Panc1 (cell line): Measurements from ENCODE around the gene CTNNAL1.

Experiments
- POLR2AphosphoS5 ChIP-seq: IDR thresholded peaks from 2 replicates; pipeline ENCODE4 v1.6.1; 2012; ENCODE audit warnings: mild to moderate bottlenecking, low read depth, low read length, moderate library complexity
- SIN3A ChIP-seq: IDR thresholded peaks from 2 replicates; pipeline ENCODE4 v1.6.1; 2012; ENCODE audit warnings: low read depth, mild to moderate bottlenecking, low read length, moderate library complexity, borderline replicate concordance; ENCODE audit not compliant: insufficient read depth
- TCF7L2 ChIP-seq: IDR thresholded peaks from 2 replicates; pipeline ENCODE4 v1.6.1; 2011; ENCODE audit warnings: mild to moderate bottlenecking, low read depth, low read length, inconsistent platforms
- TF ChIP-seq, protein P1 (sequence below): fragments of 450-650 bp; IDR thresholded peaks from 2 replicates; pipeline ENCODE4 v1.5.1; 2017; ENCODE audit warnings: mild to moderate bottlenecking
- TF ChIP-seq, protein P2 (sequence below), 2 experiments: IDR thresholded peaks; 2 replicates each; pipeline ENCODE4 v1.6.1; 2011 to 2012; ENCODE audit warnings: low read depth in 2 of 2, control low read depth in 1 of 2, low read length in 1 of 2, mild to moderate bottlenecking in 1 of 2, moderate library complexity in 1 of 2; ENCODE audit not compliant: insufficient read depth in 1 of 2

DNA sequence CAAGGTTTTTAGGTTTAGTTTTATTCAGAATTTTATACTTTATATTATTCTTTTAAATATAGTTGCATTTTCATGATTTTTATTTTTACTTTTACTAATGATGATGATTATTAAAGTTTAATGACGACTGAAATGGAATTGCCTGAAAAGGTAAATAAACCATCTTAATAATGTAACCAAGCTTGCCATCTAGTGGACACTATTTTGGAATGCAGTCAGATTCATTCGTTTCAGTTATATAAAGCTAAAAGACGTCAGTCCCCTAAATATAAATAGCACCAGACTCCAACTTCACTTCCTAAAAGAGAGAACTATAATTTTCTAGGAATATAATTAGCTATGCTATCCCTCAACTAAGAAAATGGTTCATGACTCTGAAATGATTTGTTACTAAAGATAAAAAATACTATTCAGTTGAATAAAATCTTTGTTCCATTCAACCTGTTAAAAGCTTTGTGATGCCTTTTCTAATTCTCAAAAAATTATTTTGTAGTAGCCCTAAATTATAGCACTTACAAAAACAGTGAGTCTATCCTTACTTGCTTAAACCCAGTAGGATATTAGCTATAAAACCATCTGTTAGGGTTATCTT lies 59.2 kb downstream of the CTNNAL1 start:
- TF ChIP-seq, protein P1, sequence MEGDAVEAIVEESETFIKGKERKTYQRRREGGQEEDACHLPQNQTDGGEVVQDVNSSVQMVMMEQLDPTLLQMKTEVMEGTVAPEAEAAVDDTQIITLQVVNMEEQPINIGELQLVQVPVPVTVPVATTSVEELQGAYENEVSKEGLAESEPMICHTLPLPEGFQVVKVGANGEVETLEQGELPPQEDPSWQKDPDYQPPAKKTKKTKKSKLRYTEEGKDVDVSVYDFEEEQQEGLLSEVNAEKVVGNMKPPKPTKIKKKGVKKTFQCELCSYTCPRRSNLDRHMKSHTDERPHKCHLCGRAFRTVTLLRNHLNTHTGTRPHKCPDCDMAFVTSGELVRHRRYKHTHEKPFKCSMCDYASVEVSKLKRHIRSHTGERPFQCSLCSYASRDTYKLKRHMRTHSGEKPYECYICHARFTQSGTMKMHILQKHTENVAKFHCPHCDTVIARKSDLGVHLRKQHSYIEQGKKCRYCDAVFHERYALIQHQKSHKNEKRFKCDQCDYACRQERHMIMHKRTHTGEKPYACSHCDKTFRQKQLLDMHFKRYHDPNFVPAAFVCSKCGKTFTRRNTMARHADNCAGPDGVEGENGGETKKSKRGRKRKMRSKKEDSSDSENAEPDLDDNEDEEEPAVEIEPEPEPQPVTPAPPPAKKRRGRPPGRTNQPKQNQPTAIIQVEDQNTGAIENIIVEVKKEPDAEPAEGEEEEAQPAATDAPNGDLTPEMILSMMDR: peak; percentile 66; the same call in 1 of the 2 replicates
- TF ChIP-seq POLR2AphosphoS5 (no peak), SIN3A (no peak), TCF7L2 (no peak)
- TF ChIP-seq, protein P2, sequence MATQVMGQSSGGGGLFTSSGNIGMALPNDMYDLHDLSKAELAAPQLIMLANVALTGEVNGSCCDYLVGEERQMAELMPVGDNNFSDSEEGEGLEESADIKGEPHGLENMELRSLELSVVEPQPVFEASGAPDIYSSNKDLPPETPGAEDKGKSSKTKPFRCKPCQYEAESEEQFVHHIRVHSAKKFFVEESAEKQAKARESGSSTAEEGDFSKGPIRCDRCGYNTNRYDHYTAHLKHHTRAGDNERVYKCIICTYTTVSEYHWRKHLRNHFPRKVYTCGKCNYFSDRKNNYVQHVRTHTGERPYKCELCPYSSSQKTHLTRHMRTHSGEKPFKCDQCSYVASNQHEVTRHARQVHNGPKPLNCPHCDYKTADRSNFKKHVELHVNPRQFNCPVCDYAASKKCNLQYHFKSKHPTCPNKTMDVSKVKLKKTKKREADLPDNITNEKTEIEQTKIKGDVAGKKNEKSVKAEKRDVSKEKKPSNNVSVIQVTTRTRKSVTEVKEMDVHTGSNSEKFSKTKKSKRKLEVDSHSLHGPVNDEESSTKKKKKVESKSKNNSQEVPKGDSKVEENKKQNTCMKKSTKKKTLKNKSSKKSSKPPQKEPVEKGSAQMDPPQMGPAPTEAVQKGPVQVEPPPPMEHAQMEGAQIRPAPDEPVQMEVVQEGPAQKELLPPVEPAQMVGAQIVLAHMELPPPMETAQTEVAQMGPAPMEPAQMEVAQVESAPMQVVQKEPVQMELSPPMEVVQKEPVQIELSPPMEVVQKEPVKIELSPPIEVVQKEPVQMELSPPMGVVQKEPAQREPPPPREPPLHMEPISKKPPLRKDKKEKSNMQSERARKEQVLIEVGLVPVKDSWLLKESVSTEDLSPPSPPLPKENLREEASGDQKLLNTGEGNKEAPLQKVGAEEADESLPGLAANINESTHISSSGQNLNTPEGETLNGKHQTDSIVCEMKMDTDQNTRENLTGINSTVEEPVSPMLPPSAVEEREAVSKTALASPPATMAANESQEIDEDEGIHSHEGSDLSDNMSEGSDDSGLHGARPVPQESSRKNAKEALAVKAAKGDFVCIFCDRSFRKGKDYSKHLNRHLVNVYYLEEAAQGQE (IDR thresholded peaks at IDR 0.05; ENCODE audit: insufficient read depth in 1 of 2, low read depth in 2 of 2, low read length in 1 of 2): no peak
